OCI-LY7 (cell line): ENCODE measurements around the gene PXMP4. TPM values are rescaled to one million over a fixed set of nuclear protein-coding genes. Genes with fewer than 3 reads are reported as not detected.
A peak's percentile ranks its signal among the peaks of the same experiment; 100 is the strongest.

Experiments
- BruUV-seq: library from RNA; stranded (reverse); fragments of 400-500 nt; replicated peaks from 2 replicates; lab custom pipeline; 2021; lab: Mats Ljungman, UMichigan
- CTCF ChIA-PET: fragments of 300-600 bp; sonication (Branson Sonifier 250); formaldehyde crosslinking; loops from one replicate; lab custom pipeline; 2022; ENCODE audit warnings: antibody characterized with exemption; ENCODE audit not compliant: unreplicated experiment; lab: Charles Lee
- POLR2A ChIA-PET: fragments of 300-600 bp; sonication (Branson Sonifier 250); formaldehyde crosslinking; loops from one replicate; lab custom pipeline; 2022; ENCODE audit warnings: antibody characterized with exemption; lab: Charles Lee
- DNase-seq: peaks from one replicate; pipeline ENCODE4 v3.0.0-alpha.2; 2015; ENCODE audit warnings: low spot score
- H2AFZ ChIP-seq: fragments of 200-600 bp; sonication (generic), shearing (Covaris generic); 2 replicates; pipeline ENCODE4 v1.6.1; 2014; ENCODE audit warnings: mild to moderate bottlenecking, antibody characterized with exemption, low read length, moderate library complexity
- H3K27ac ChIP-seq: fragments of 200-600 bp; sonication (generic); 2 replicates; pipeline ENCODE4 v1.5.1; 2014; ENCODE audit warnings: mixed run types, low read depth, mild to moderate bottlenecking, moderate library complexity, low read length, inconsistent platforms; ENCODE audit not compliant: poor library complexity, severe bottlenecking
- H3K36me3 ChIP-seq: fragments of 200-600 bp; sonication (generic); 2 replicates; pipeline ENCODE4 v1.6.1; 2014; ENCODE audit warnings: mild to moderate bottlenecking, antibody characterized with exemption, low read length, moderate library complexity, mixed read lengths; ENCODE audit not compliant: insufficient read depth
- H3K4me1 ChIP-seq: fragments of 200-600 bp; sonication (generic); 2 replicates; pipeline ENCODE4 v1.5.1; 2014; ENCODE audit warnings: mild to moderate bottlenecking, low read length; ENCODE audit not compliant: insufficient read depth, poor library complexity, severe bottlenecking
- H3K4me2 ChIP-seq: fragments of 200-600 bp; sonication (generic); 2 replicates; pipeline ENCODE4 v1.6.1; 2014; ENCODE audit warnings: mild to moderate bottlenecking, low read length
- H3K4me3 ChIP-seq: fragments of 200-600 bp; sonication (generic); 2 replicates; pipeline ENCODE4 v1.5.1; 2014; ENCODE audit warnings: mild to moderate bottlenecking, low read depth, low read length; ENCODE audit not compliant: poor library complexity, severe bottlenecking
- H3K79me2 ChIP-seq: fragments of 200-600 bp; sonication (generic); 2 replicates; pipeline ENCODE4 v1.6.1; 2016; ENCODE audit warnings: low read depth, mild to moderate bottlenecking, low read length, moderate library complexity, mixed read lengths; ENCODE audit not compliant: insufficient read depth
- H3K9me2 ChIP-seq: fragments of 200-600 bp; sonication (generic); 2 replicates; pipeline ENCODE4 v1.6.1; 2016; ENCODE audit warnings: mild to moderate bottlenecking, low read length, mixed read lengths; ENCODE audit not compliant: insufficient read depth
- H3K9me3 ChIP-seq: fragments of 200-600 bp; sonication (generic); 2 replicates; pipeline ENCODE4 v1.6.1; 2014; ENCODE audit warnings: mild to moderate bottlenecking, mixed run types, low read length, mixed read lengths
- H4K20me1 ChIP-seq: fragments of 200-600 bp; sonication (generic); 2 replicates; pipeline ENCODE4 v1.6.1; 2014; ENCODE audit warnings: mild to moderate bottlenecking, antibody characterized with exemption, low read length, moderate library complexity, mixed read lengths; ENCODE audit not compliant: insufficient read depth
- CTCF ChIP-seq: fragments of 200-600 bp; sonication (generic); conservative IDR thresholded peaks from 2 replicates; pipeline ENCODE4 v1.5.1; 2014; ENCODE audit warnings: mild to moderate bottlenecking, antibody characterized with exemption, low read length, moderate library complexity, mixed read lengths
- EZH2phosphoT487 ChIP-seq: fragments of 200-600 bp; sonication (generic); IDR thresholded peaks from 2 replicates; pipeline ENCODE4 v1.6.1; 2018; ENCODE audit warnings: low read depth, borderline replicate concordance, mild to moderate bottlenecking, mixed run types, antibody characterized with exemption, low read length, moderate library complexity, mixed read lengths
- intact Hi-C: fragments of 100-400 bp; cut with micrococcal nuclease; formaldehyde crosslinking; loops from one replicate; pipeline ENCODE4 v1.10.0; 2022; ENCODE audit not compliant: unreplicated experiment
- total RNA-seq, 2 experiments: library from RNA; depleted of rRNA in 1 of 2; stranded (reverse); fragments of >200 nt in 1 of 2; shearing (Covaris generic) in 1 of 2; gene quantifications; 2 replicates each; pipeline ENCODE4 v1.2.3, GENCODE V29; 2014 to 2022

The PXMP4 gene
- total RNA-seq, 2 experiments from 2014 or later, result 3.1 to 8.2 TPM

DNA sequence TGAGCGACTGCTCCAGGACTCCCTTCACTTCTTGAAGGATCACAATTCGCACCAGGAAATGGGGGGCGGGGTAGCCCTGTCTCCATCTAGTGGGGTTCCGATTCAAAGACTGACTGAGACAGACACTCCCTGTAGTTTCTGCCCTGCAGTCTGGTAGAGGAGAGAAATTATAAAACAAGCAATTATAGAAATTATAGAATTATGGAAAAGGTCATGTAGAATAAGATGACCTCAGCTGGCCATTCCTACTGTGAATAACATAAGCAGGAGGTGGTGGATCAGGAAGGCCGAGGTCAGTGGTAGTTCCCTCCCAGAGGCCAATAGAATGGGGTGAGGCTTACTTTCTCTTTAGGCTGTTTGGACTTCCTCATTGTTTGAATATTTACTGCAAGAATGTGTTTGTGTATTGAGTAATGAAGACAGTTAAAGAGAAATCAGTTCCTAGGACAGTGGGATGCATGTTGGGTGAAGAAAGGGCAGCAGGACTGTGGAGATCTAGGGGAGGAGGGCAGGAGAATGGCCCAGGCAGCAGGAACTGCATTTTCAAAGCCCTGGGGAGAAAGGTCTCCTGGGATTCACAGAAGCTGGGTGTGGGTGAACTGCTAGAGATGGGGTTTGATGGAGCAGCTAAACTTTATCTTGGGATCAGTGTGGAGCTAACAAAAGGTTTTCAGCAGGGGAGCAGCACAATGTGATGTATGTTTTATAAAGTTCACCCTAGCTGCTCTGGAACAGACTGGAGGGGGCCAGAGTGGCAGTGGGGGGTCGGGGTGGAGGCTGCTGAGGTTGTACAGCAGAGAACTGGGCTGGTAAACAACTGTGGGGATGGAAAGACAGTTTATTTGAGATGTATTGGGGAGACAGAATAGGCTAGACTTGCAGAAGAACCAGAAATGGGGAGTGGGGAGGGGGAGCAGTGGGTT is 13.8 kb upstream of the PXMP4 start:
- peak; percentile 65 for DNase-seq

DNA sequence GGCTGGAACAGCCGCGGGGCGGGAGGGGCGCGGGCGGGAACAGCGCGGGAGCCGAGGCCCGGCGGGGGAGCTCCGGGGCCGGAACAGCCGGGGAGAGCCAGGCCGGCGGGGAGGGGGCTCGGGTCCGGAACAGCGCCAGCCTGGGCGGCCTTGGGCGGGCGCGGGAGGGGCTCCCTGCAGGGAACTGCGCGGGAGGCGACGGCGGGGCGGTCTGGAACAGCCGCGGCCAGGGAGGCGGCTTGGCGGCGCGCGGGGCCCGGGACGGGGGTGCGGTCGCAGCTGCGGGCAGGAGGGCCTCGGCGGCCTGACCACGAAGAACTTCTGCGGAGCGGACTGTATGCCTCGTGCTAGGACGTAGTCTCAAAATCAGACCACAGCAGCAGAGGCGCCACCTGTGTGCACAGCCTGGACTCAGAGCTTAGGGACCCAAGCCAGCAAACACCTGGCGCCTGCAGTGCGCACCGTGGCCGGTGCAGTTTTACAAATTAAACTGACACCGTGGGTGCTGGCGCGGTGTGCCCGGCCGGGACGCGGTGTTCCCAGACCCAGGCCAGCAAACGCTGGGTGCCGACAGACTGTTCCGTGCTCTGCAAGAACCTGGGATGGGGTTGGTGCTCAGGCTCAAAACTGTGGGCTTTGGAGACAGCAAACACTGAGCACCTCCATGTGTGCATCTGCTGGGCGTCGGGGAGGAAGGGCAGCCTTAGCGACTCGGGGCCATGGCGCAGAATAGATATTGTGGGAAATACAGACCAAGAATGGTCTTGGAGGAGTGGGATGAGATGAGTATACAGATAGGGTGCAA is 12.3 kb upstream of the PXMP4 start:
- Histone ChIP-seq H3K4me2 (peak overlapping the region; percentile 89), H2AFZ (peak overlapping the region; percentile 40), H3K36me3 (peaks cover 4% of the 10 kb centered on the region; the same call in 1 of the 2 replicates), H4K20me1 (no peaks in the 10 kb centered on the region), H3K79me2 (no peaks in the 10 kb centered on the region; the same call in 1 of the 2 replicates), H3K9me3 (peaks cover 12% of the 10 kb centered on the region), H3K9me2 (no peaks in the 10 kb centered on the region), H3K27ac (peak overlapping the region; percentile 90), H3K4me1 (peaks cover 30% of the 10 kb centered on the region), H3K4me3 (peak overlapping the region; percentile 70)
- CTCF ChIA-PET, result interaction anchor here (1.0 kb wide), 1 partner anchor 51 kb away, joined by 4 read pairs; no protein-coding TSS in a partner anchor
- DNase-seq, result peak; percentile 93
- POLR2A ChIA-PET, result interaction anchor here (0.5 to 1.2 kb wide), 8 partner anchors 13 to 770 kb away, joined by 3 to 6 read pairs (median 4); no protein-coding TSS in a partner anchor
- TF ChIP-seq EZH2phosphoT487 (no peak), CTCF (peak; percentile 30; the same call in 1 of the 2 replicates)
- intact Hi-C loops, result loop anchor here (1.0 to 5.0 kb wide), 4 partner anchors 46 to 285 kb away; partner anchors contain the start of gene CHMP4B
- TSS peak; percentile 56 for BruUV-seq

More for the DNA sequence above, 13.8 kb upstream of the PXMP4 start:
- Histone ChIP-seq H3K27ac (peak overlapping the region; percentile 90), H4K20me1 (no peaks in the 10 kb centered on the region), H3K9me2 (no peaks in the 10 kb centered on the region), H2AFZ (peak overlapping the region; percentile 59; the same call in 1 of the 2 replicates), H3K4me1 (peaks cover 30% of the 10 kb centered on the region), H3K4me2 (peak overlapping the region; percentile 89), H3K9me3 (peaks cover 16% of the 10 kb centered on the region), H3K79me2 (no peaks in the 10 kb centered on the region; the same call in 1 of the 2 replicates), H3K36me3 (peaks cover 4% of the 10 kb centered on the region; the same call in 1 of the 2 replicates), H3K4me3 (peak overlapping the region; percentile 70)
- ChIA-PET CTCF (no interaction called here), POLR2A (interaction anchor here (0.7 kb wide), 1 partner anchor 68 kb away, joined by 4 read pairs; no protein-coding TSS in a partner anchor)
- BruUV-seq, result no TSS peak
- TF ChIP-seq CTCF (0 out of 2 replicates have a peak, but pooled peaks have one; percentile 29), EZH2phosphoT487 (no peak)
- intact Hi-C loops, result loop anchor here (2.0 to 5.0 kb wide), 3 partner anchors 77 to 287 kb away; partner anchors contain the start of gene CHMP4B
